Chondrocyte (in vitro differentiated cells): ENCODE results near the gene PTCSC3. TPM values are rescaled to one million over a fixed set of nuclear protein-coding genes. Genes with fewer than 3 reads are reported as not detected.

Source experiments
- DNase-seq: peaks from one replicate; pipeline ENCODE4 v3.0.0; 2021; ENCODE audit warnings: mixed read lengths, low spot score
- H3K27ac Mint-ChIP-seq: one replicate; pipeline ENCODE4 v1.8.0; 2021; ENCODE audit warnings: mild to moderate bottlenecking, moderate library complexity, mixed read lengths; ENCODE audit not compliant: unreplicated experiment
- H3K27me3 Mint-ChIP-seq: 2 replicates; pipeline ENCODE4 v1.8.0; 2021; ENCODE audit warnings: low read depth, mixed read lengths
- H3K36me3 Mint-ChIP-seq: 2 replicates; pipeline ENCODE4 v1.8.0; 2021; ENCODE audit warnings: low read depth, mixed read lengths
- H3K4me1 Mint-ChIP-seq: 2 replicates; pipeline ENCODE4 v1.8.0; 2021; ENCODE audit warnings: low read depth, mild to moderate bottlenecking, mixed read lengths
- H3K4me3 Mint-ChIP-seq: one replicate; pipeline ENCODE4 v1.8.0; 2021; ENCODE audit warnings: mild to moderate bottlenecking, moderate library complexity, mixed read lengths; ENCODE audit not compliant: unreplicated experiment
- H3K9me3 Mint-ChIP-seq: 2 replicates; pipeline ENCODE4 v1.8.0; 2021; ENCODE audit warnings: low read depth, mixed read lengths
- total RNA-seq: library from RNA; stranded (reverse); gene quantifications from 3 replicates; pipeline ENCODE4 v1.2.1, GENCODE V29; 2021
- TF ChIP-seq, protein P1 (sequence below): fragments of 200-600 bp; sonication (generic); IDR thresholded peaks from 2 replicates; pipeline ENCODE4 v1.5.0; 2021; ENCODE audit warnings: antibody characterized with exemption, mild to moderate bottlenecking, moderate library complexity

The PTCSC3 gene
- total RNA-seq, 1 donor from 2014 or later: not detected

GRCh38 chr14:36214476-36215216 is 38.1 kb upstream of the PTCSC3 start:
- Mint-ChIP-seq H3K36me3 (no peaks in the 10 kb centered on the region), H3K9me3 (no peaks in the 10 kb centered on the region), H3K4me1 (no peaks in the 10 kb centered on the region), H3K27ac (no peak overlapping the region), H3K27me3 (peaks cover 47% of the 10 kb centered on the region), H3K4me3 (no peak overlapping the region)
- no peak for DNase-seq
- TF ChIP-seq, protein P1, sequence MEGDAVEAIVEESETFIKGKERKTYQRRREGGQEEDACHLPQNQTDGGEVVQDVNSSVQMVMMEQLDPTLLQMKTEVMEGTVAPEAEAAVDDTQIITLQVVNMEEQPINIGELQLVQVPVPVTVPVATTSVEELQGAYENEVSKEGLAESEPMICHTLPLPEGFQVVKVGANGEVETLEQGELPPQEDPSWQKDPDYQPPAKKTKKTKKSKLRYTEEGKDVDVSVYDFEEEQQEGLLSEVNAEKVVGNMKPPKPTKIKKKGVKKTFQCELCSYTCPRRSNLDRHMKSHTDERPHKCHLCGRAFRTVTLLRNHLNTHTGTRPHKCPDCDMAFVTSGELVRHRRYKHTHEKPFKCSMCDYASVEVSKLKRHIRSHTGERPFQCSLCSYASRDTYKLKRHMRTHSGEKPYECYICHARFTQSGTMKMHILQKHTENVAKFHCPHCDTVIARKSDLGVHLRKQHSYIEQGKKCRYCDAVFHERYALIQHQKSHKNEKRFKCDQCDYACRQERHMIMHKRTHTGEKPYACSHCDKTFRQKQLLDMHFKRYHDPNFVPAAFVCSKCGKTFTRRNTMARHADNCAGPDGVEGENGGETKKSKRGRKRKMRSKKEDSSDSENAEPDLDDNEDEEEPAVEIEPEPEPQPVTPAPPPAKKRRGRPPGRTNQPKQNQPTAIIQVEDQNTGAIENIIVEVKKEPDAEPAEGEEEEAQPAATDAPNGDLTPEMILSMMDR: no peak

DNA sequence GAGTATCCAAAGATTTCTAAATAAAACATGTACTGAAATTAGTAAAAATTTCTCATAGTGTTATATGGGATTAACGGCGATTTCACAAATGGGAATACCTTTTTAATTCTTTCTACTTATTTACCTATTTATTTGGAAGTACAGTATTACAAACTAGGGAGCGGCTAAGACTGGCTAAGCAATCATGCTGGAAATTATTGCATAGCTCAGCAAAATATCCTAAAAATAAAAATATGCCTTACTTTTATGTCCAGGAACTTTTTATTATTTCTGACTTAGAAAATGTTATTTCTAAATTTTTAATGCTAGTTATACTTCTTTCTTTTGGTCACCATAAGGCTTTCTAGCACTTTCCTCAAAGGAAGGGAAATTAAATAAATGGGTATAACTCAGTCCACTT is 36.5 kb upstream of the PTCSC3 start:
- H3K4me3 Mint-ChIP-seq: no peak overlapping the region
- DNase-seq: no peak
- TF ChIP-seq, protein P1: no peak
- peaks cover 40% of the 10 kb centered on the region for H3K27me3 Mint-ChIP-seq
- H3K4me1 Mint-ChIP-seq: no peaks in the 10 kb centered on the region
- H3K27ac Mint-ChIP-seq: no peak overlapping the region
- no peaks in the 10 kb centered on the region for H3K36me3 Mint-ChIP-seq
- no peaks in the 10 kb centered on the region for H3K9me3 Mint-ChIP-seq

- Mint-ChIP-seq H3K9me3 (no peaks in the 10 kb centered on the region), H3K27ac (no peak overlapping the region), H3K36me3 (no peaks in the 10 kb centered on the region), H3K27me3 (peaks cover 38% of the 10 kb centered on the region), H3K4me1 (no peaks in the 10 kb centered on the region), H3K4me3 (no peak overlapping the region)
- TF ChIP-seq, protein P1: no peak
- no peak for DNase-seq
Observed at GRCh38 chr14:36212577-36212976, 36.1 kb upstream of the PTCSC3 start.

- Mint-ChIP-seq H3K4me3 (no peak overlapping the region), H3K4me1 (no peaks in the 10 kb centered on the region), H3K27me3 (peaks cover 29% of the 10 kb centered on the region), H3K27ac (no peak overlapping the region), H3K36me3 (no peaks in the 10 kb centered on the region), H3K9me3 (peaks cover 5% of the 10 kb centered on the region)
- DNase-seq: no peak
- TF ChIP-seq, protein P1: no peak
Observed at GRCh38 chr14:36208690-36209278, 32.3 kb upstream of the PTCSC3 start.

DNA sequence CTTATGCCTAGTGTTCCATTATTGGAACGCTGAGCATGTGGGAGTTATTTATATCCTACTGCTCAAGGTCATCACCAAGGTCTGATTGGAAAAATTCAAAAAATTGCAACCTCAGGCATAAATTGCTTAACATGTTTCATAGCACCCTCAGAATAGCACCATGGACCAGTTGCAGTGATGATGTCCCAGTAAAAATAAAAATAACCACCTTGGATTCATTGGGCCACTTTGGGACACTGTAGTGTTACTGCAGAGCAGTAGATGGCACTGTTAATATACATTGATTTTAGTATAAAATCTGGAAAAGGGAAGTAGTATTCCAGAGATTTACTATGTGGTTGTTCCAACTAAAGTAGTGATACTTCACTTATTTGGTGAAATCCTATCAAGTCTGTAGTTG is 31.0 kb upstream of the PTCSC3 start:
- no peak for DNase-seq
- H3K4me3 Mint-ChIP-seq: no peak overlapping the region
- H3K27ac Mint-ChIP-seq: no peak overlapping the region
- H3K9me3 Mint-ChIP-seq: peaks cover 12% of the 10 kb centered on the region
- no peaks in the 10 kb centered on the region for H3K4me1 Mint-ChIP-seq
- H3K36me3 Mint-ChIP-seq: no peaks in the 10 kb centered on the region
- peaks cover 25% of the 10 kb centered on the region for H3K27me3 Mint-ChIP-seq
- TF ChIP-seq, protein P1: peak; percentile 77
